Nephron (organoid): ENCODE data around the gene KCNH8.

Source experiments
- H3K27ac Mint-ChIP-seq, 3 experiments: 2 replicates each; pipeline ENCODE4 v1.8.0; 2020; ENCODE audit warnings: mixed read lengths in 3 of 3, mild to moderate bottlenecking in 2 of 3, moderate library complexity in 1 of 3
- H3K27me3 Mint-ChIP-seq: 2 replicates; pipeline ENCODE4 v1.8.0; 2021; ENCODE audit warnings: low read depth, mild to moderate bottlenecking, moderate library complexity, mixed read lengths
- H3K36me3 Mint-ChIP-seq: 2 replicates; pipeline ENCODE4 v1.8.0; 2020; ENCODE audit warnings: low read depth, mixed read lengths
- H3K4me1 Mint-ChIP-seq: 2 replicates; pipeline ENCODE4 v1.8.0; 2020; ENCODE audit warnings: mixed read lengths
- H3K4me3 Mint-ChIP-seq, 3 experiments: 2 replicates each; pipeline ENCODE4 v1.8.0; 2020; ENCODE audit warnings: mild to moderate bottlenecking in 3 of 3, mixed read lengths in 3 of 3, moderate library complexity in 2 of 3
- H3K9me3 Mint-ChIP-seq: 2 replicates; pipeline ENCODE4 v1.8.0; 2020; ENCODE audit warnings: mixed read lengths
- CTCF ChIP-seq, 3 experiments: fragments of 200-600 bp; sonication (generic); IDR thresholded peaks; one replicate each; pipeline ENCODE4 v1.5.0; 2021; ENCODE audit warnings: antibody characterized with exemption in 3 of 3; ENCODE audit not compliant: unreplicated experiment in 3 of 3

KCNH8 gene

GRCh38 chr3:19540464-19540863 is 392.2 kb downstream of the KCNH8 start:
- Mint-ChIP-seq H3K9me3 (no peaks in the 10 kb centered on the region), H3K4me1 (peaks cover 6% of the 10 kb centered on the region), H3K36me3 (no peaks in the 10 kb centered on the region), H3K4me3 (no peak overlapping the region), H3K27me3 (no peaks in the 10 kb centered on the region), H3K27ac (no peak overlapping the region)
- no peak for TF ChIP-seq CTCF (IDR thresholded peaks at IDR 0.05; ENCODE audit: unreplicated experiment in 3 of 3)

GRCh38 chr3:19541284-19541683 is 393.0 kb downstream of the KCNH8 start:
- Mint-ChIP-seq H3K27ac (no peak overlapping the region), H3K9me3 (no peaks in the 10 kb centered on the region), H3K36me3 (no peaks in the 10 kb centered on the region), H3K4me1 (peaks cover 6% of the 10 kb centered on the region), H3K4me3 (no peak overlapping the region), H3K27me3 (no peaks in the 10 kb centered on the region)
- TF ChIP-seq CTCF (IDR thresholded peaks at IDR 0.05; ENCODE audit: unreplicated experiment in 3 of 3) = no peak

- Mint-ChIP-seq H3K27me3 (no peaks in the 10 kb centered on the region), H3K9me3 (no peaks in the 10 kb centered on the region), H3K4me3 (no peak overlapping the region), H3K36me3 (no peaks in the 10 kb centered on the region), H3K4me1 (peaks cover 6% of the 10 kb centered on the region), H3K27ac (peak overlapping the region in 1 of 3 experiments; percentile 47)
- peak; percentile 33 to 54 (median 46) for TF ChIP-seq CTCF (IDR thresholded peaks at IDR 0.05; ENCODE audit: unreplicated experiment in 3 of 3)
Observed at GRCh38 chr3:19543212-19543841, 395.0 kb downstream of the KCNH8 start.

GRCh38 chr3:19547665-19548464 is 399.6 kb downstream of the KCNH8 start:
- Mint-ChIP-seq H3K27me3 (no peaks in the 10 kb centered on the region), H3K4me1 (no peaks in the 10 kb centered on the region), H3K9me3 (peaks cover 2% of the 10 kb centered on the region), H3K27ac (no peak overlapping the region), H3K4me3 (no peak overlapping the region), H3K36me3 (no peaks in the 10 kb centered on the region)
- TF ChIP-seq CTCF (IDR thresholded peaks at IDR 0.05; ENCODE audit: unreplicated experiment in 3 of 3) = no peak

- Mint-ChIP-seq H3K27ac (no peak overlapping the region), H3K9me3 (no peaks in the 10 kb centered on the region), H3K4me1 (no peaks in the 10 kb centered on the region), H3K27me3 (no peaks in the 10 kb centered on the region), H3K36me3 (no peaks in the 10 kb centered on the region), H3K4me3 (no peak overlapping the region)
- TF ChIP-seq CTCF (IDR thresholded peaks at IDR 0.05; ENCODE audit: unreplicated experiment in 3 of 3) = no peak
Observed at GRCh38 chr3:19559724-19560442, 411.6 kb downstream of the KCNH8 start.
